Gastroesophageal sphincter (tissue), 3 donors: ENCODE measurements around the gene DECR2.

Experiments
- CTCF ChIP-seq, 4 experiments: fragments of 200-600 bp in 2 of 4; fragments of 450-650 bp in 2 of 4; sonication (generic) in 1 of 4; IDR thresholded peaks; one replicate each; pipeline ENCODE4 v1.5.1; 2017 to 2019; ENCODE audit warnings: antibody characterized with exemption in 4 of 4, mild to moderate bottlenecking in 2 of 4, moderate library complexity in 2 of 4
- EP300 ChIP-seq: sonication (generic); formaldehyde crosslinking; IDR thresholded peaks from one replicate; pipeline ENCODE4 v1.6.1; 2017; ENCODE audit warnings: antibody characterized with exemption, mild to moderate bottlenecking
- POLR2A ChIP-seq, 2 donors: fragments of 450-650 bp; IDR thresholded peaks; one replicate each; pipeline ENCODE4 v1.6.1; 2017; ENCODE audit warnings: antibody characterized with exemption in 2 of 2, mild to moderate bottlenecking in 2 of 2, moderate library complexity in 1 of 2
- POLR2AphosphoS5 ChIP-seq: sonication (generic); formaldehyde crosslinking; IDR thresholded peaks from one replicate; pipeline ENCODE4 v1.6.1; 2017; ENCODE audit warnings: antibody characterized with exemption

GRCh38 chr16:379961-380761 is 21.5 kb upstream of the DECR2 start:
- TF ChIP-seq POLR2A (IDR thresholded peaks at IDR 0.05): no peak
- TF ChIP-seq EP300: no peak
- TF ChIP-seq CTCF (IDR thresholded peaks at IDR 0.05): no peak
- no peak for TF ChIP-seq POLR2AphosphoS5
